Neural progenitor cell (in vitro differentiated cells): ENCODE results near the gene ANKK1. TPM values are rescaled to one million over a fixed set of nuclear protein-coding genes. Genes with fewer than 3 reads are reported as not detected.

Source experiments
- DNase-seq: peaks from one replicate; pipeline ENCODE4 v3.0.0-alpha.2; 2016; ENCODE audit warnings: low spot score
- H2AFZ ChIP-seq: fragments of 200-600 bp; sonication (generic); replicated peaks from 2 replicates; pipeline ENCODE4 v1.6.1; 2016; ENCODE audit warnings: antibody characterized with exemption
- H3F3A ChIP-seq: fragments of 200-600 bp; sonication (generic); 2 replicates; pipeline ENCODE4 v1.6.1; 2016; ENCODE audit warnings: antibody characterized with exemption, low read depth
- H3K27ac ChIP-seq: fragments of 200-600 bp; sonication (generic); 2 replicates; pipeline ENCODE4 v1.5.1; 2016; ENCODE audit warnings: mild to moderate bottlenecking
- H3K27me3 ChIP-seq: fragments of 200-600 bp; sonication (generic); 2 replicates; pipeline ENCODE4 v1.6.1; 2016; ENCODE audit warnings: mild to moderate bottlenecking, moderate library complexity
- H3K36me3 ChIP-seq: fragments of 200-600 bp; sonication (generic); 2 replicates; pipeline ENCODE4 v1.5.1; 2016
- H3K4me1 ChIP-seq: fragments of 200-600 bp; sonication (generic); 2 replicates; pipeline ENCODE4 v1.6.1; 2016; ENCODE audit warnings: mixed run types
- H3K4me2 ChIP-seq: fragments of 200-600 bp; sonication (generic); 2 replicates; pipeline ENCODE4 v1.6.1; 2016
- H3K4me3 ChIP-seq: fragments of 200-600 bp; sonication (generic); 2 replicates; pipeline ENCODE4 v1.5.1; 2016
- H3K79me2 ChIP-seq: fragments of 200-600 bp; sonication (generic); 2 replicates; pipeline ENCODE4 v1.6.1; 2016; ENCODE audit warnings: low read depth
- H3K9ac ChIP-seq: fragments of 200-600 bp; sonication (generic); 2 replicates; pipeline ENCODE4 v1.6.1; 2016
- H3K9me3 ChIP-seq: fragments of 200-600 bp; sonication (generic); 2 replicates; pipeline ENCODE4 v1.5.1; 2016; ENCODE audit warnings: low read depth
- H4K20me1 ChIP-seq: fragments of 200-600 bp; sonication (generic); 2 replicates; pipeline ENCODE4 v1.6.1; 2016; ENCODE audit warnings: low read depth
- H3K27ac Mint-ChIP-seq: 3 replicates; pipeline ENCODE4 v1.8.0; 2021; ENCODE audit warnings: mixed read lengths
- H3K27me3 Mint-ChIP-seq: 2 replicates; pipeline ENCODE4 v1.8.0; 2022; ENCODE audit warnings: low read depth, mild to moderate bottlenecking, inconsistent platforms, moderate library complexity, mixed read lengths; ENCODE audit not compliant: insufficient read depth
- H3K36me3 Mint-ChIP-seq: 3 replicates; pipeline ENCODE4 v1.8.0; 2021; ENCODE audit warnings: mixed read lengths
- H3K4me1 Mint-ChIP-seq: 3 replicates; pipeline ENCODE4 v1.8.0; 2021; ENCODE audit warnings: mixed read lengths
- H3K4me3 Mint-ChIP-seq: 3 replicates; pipeline ENCODE4 v1.8.0; 2021; ENCODE audit warnings: mild to moderate bottlenecking, moderate library complexity, mixed read lengths
- H3K9me3 Mint-ChIP-seq: 3 replicates; pipeline ENCODE4 v1.8.0; 2020; ENCODE audit warnings: mixed read lengths
- CTCF ChIP-seq: fragments of 200-600 bp; sonication (generic); IDR thresholded peaks from 2 replicates; pipeline ENCODE4 v1.5.1; 2017; ENCODE audit warnings: antibody characterized with exemption, mild to moderate bottlenecking
- EZH2 ChIP-seq: fragments of 200-600 bp; sonication (generic); IDR thresholded peaks from 2 replicates; pipeline ENCODE4 v1.6.1; 2017; ENCODE audit warnings: antibody characterized with exemption, mild to moderate bottlenecking, moderate library complexity
- EZH2phosphoT487 ChIP-seq: fragments of 200-600 bp; sonication (generic); IDR thresholded peaks from 2 replicates; pipeline ENCODE4 v1.6.1; 2017; ENCODE audit warnings: antibody characterized with exemption
- total RNA-seq: library from RNA; depleted of rRNA; stranded (reverse); fragments of >200 nt; gene quantifications from 2 replicates; pipeline ENCODE4 v1.2.3, GENCODE V29; 2015; ENCODE audit warnings: low replicate concordance

Gene ANKK1
- total RNA-seq, 1 donor from 2014 or later, result not detected

GRCh38 chr11:113341388-113342165 is 46.0 kb upstream of the ANKK1 start:
- Mint-ChIP-seq H3K36me3 (peaks cover 22% of the 10 kb centered on the region), H3K9me3 (no peaks in the 10 kb centered on the region), H3K27me3 (no peaks in the 10 kb centered on the region), H3K4me3 (no peak overlapping the region), H3K27ac (no peak overlapping the region), H3K4me1 (no peaks in the 10 kb centered on the region)
- no peak for TF ChIP-seq EZH2
- no peak for TF ChIP-seq EZH2phosphoT487
- no peak for TF ChIP-seq CTCF
- Histone ChIP-seq H3K27ac (no peak overlapping the region), H2AFZ (no peak overlapping the region), H3K27me3 (no peaks in the 10 kb centered on the region), H4K20me1 (no peaks in the 10 kb centered on the region), H3K79me2 (no peaks in the 10 kb centered on the region), H3K4me3 (no peak overlapping the region), H3K9ac (no peak overlapping the region), H3K36me3 (no peaks in the 10 kb centered on the region), H3F3A (no peaks in the 10 kb centered on the region), H3K9me3 (no peaks in the 10 kb centered on the region), H3K4me2 (no peak overlapping the region), H3K4me1 (no peaks in the 10 kb centered on the region)
- no peak for DNase-seq

- H2AFZ ChIP-seq, result no peak overlapping the region
- no peaks in the 10 kb centered on the region for H3K9me3 Mint-ChIP-seq
- no peaks in the 10 kb centered on the region for H3K79me2 ChIP-seq
- no peak overlapping the region for H3K27ac Mint-ChIP-seq
- H3K4me3 ChIP-seq, result no peak overlapping the region
- peaks cover 15% of the 10 kb centered on the region for H3K36me3 Mint-ChIP-seq
- H3K9me3 ChIP-seq, result no peaks in the 10 kb centered on the region
- H3K27me3 ChIP-seq, result no peaks in the 10 kb centered on the region
- no peak overlapping the region for H3K27ac ChIP-seq
- TF ChIP-seq EZH2 (no peak), EZH2phosphoT487 (no peak), CTCF (no peak)
- no peak for DNase-seq
- no peak overlapping the region for H3K9ac ChIP-seq
- no peaks in the 10 kb centered on the region for H3K27me3 Mint-ChIP-seq
- H3K4me1 ChIP-seq, result no peaks in the 10 kb centered on the region
- no peaks in the 10 kb centered on the region for H3K4me1 Mint-ChIP-seq
- no peaks in the 10 kb centered on the region for H3K36me3 ChIP-seq
- H4K20me1 ChIP-seq, result no peaks in the 10 kb centered on the region
- H3K4me2 ChIP-seq, result no peak overlapping the region
- H3K4me3 Mint-ChIP-seq, result no peak overlapping the region
- H3F3A ChIP-seq, result no peaks in the 10 kb centered on the region
Observed at GRCh38 chr11:113345978-113346377, 41.6 kb upstream of the ANKK1 start.

GRCh38 chr11:113349528-113349927 is 38.1 kb upstream of the ANKK1 start:
- H3K4me1 ChIP-seq, result no peaks in the 10 kb centered on the region
- no peak overlapping the region for H3K9ac ChIP-seq
- no peaks in the 10 kb centered on the region for H3K79me2 ChIP-seq
- H3K27ac ChIP-seq, result no peak overlapping the region
- TF ChIP-seq EZH2, result no peak
- TF ChIP-seq CTCF, result no peak
- no peak for TF ChIP-seq EZH2phosphoT487
- H3K36me3 ChIP-seq, result no peaks in the 10 kb centered on the region
- H2AFZ ChIP-seq, result no peak overlapping the region
- no peak overlapping the region for H3K4me2 ChIP-seq
- Mint-ChIP-seq H3K9me3 (no peaks in the 10 kb centered on the region), H3K36me3 (peaks cover 13% of the 10 kb centered on the region), H3K27ac (no peak overlapping the region), H3K4me3 (no peak overlapping the region), H3K27me3 (no peaks in the 10 kb centered on the region), H3K4me1 (no peaks in the 10 kb centered on the region)
- no peaks in the 10 kb centered on the region for H3K9me3 ChIP-seq
- no peaks in the 10 kb centered on the region for H3F3A ChIP-seq
- H4K20me1 ChIP-seq, result no peaks in the 10 kb centered on the region
- no peaks in the 10 kb centered on the region for H3K27me3 ChIP-seq
- no peak overlapping the region for H3K4me3 ChIP-seq
- no peak for DNase-seq
